Transverse colon (tissue), 3 donors: ENCODE results near the gene NUP93.

ENCODE experiments used
- CTCF ChIP-seq, 5 experiments: fragments of 200-600 bp in 3 of 5; fragments of 450-650 bp in 2 of 5; sonication (generic) in 3 of 5; IDR thresholded peaks; 1 replicate in 2 of 5; 2 replicates in 3 of 5; pipeline ENCODE4 v1.5.1; 2016 to 2017; ENCODE audit warnings: antibody characterized with exemption in 5 of 5, inconsistent platforms in 3 of 5, mild to moderate bottlenecking in 2 of 5, moderate library complexity in 1 of 5
- EP300 ChIP-seq: sonication (generic); formaldehyde crosslinking; IDR thresholded peaks from one replicate; pipeline ENCODE4 v1.6.1; 2017; ENCODE audit warnings: antibody characterized with exemption, low read depth
- POLR2A ChIP-seq: fragments of 450-650 bp; IDR thresholded peaks from one replicate; pipeline ENCODE4 v1.6.1; 2016; ENCODE audit warnings: antibody characterized with exemption, mild to moderate bottlenecking, moderate library complexity

GRCh38 chr16:56877486-56878182, 147.7 kb downstream of the NUP93 start:
- TF ChIP-seq CTCF (IDR thresholded peaks at IDR 0.05) (no peak), POLR2A (no peak), EP300 (no peak)
